Measurements from ENCODE around the gene CNNM1.

DNA sequence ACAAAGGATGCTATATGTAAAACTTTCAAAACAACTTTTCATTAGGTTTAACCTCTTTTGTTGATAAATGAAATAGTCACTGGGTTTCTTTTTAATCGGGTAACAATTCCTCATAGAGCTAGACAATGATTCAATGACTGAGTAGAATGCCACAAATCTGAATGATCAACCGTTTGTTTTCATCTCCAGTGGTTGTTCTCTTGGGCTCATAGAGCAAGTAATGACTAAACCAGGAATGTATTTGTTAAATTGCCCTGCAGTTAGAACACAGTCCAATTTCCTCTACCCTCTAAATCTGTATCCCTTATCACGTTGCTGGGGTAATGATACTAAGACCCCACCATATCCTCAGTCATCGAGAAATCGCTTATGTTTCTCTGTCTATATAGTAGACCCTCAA lies 40.0 kb downstream of the CNNM1 start:
- TF ChIP-seq PHF8 (IDR thresholded peaks at IDR 0.05; ENCODE audit: borderline replicate concordance, low read length) (no peak), TAF1 (IDR thresholded peaks at IDR 0.05; ENCODE audit: control insufficient read depth, extremely low read depth, insufficient read depth, low read length, severe bottlenecking) (no peak), CBX1 (IDR thresholded peaks at IDR 0.05; ENCODE audit: low read depth) (no peak)
- TF ChIP-seq, protein P1, sequence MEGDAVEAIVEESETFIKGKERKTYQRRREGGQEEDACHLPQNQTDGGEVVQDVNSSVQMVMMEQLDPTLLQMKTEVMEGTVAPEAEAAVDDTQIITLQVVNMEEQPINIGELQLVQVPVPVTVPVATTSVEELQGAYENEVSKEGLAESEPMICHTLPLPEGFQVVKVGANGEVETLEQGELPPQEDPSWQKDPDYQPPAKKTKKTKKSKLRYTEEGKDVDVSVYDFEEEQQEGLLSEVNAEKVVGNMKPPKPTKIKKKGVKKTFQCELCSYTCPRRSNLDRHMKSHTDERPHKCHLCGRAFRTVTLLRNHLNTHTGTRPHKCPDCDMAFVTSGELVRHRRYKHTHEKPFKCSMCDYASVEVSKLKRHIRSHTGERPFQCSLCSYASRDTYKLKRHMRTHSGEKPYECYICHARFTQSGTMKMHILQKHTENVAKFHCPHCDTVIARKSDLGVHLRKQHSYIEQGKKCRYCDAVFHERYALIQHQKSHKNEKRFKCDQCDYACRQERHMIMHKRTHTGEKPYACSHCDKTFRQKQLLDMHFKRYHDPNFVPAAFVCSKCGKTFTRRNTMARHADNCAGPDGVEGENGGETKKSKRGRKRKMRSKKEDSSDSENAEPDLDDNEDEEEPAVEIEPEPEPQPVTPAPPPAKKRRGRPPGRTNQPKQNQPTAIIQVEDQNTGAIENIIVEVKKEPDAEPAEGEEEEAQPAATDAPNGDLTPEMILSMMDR (IDR thresholded peaks at IDR 0.05 in 2 of 3, conservative IDR thresholded peaks at IDR 0.05 in 1 of 3; ENCODE audit: insufficient read depth in 2 of 3, low read depth in 1 of 3, low read length in 3 of 3) = no peak
